Neural cell (in vitro differentiated cells): ENCODE results near the gene HLCS. TPM values are rescaled to one million over a fixed set of nuclear protein-coding genes. Genes with fewer than 3 reads are reported as not detected.

Experiments used
- H2AFZ ChIP-seq: fragments of 200-600, 300-800 bp; sonication (generic), shearing (Covaris generic); 2 replicates; pipeline ENCODE4 v1.6.0; 2014; ENCODE audit warnings: low read depth, mild to moderate bottlenecking, antibody characterized with exemption, low read length, moderate library complexity
- H3F3A ChIP-seq: fragments of 200-600 bp; shearing (Covaris generic); 2 replicates; pipeline ENCODE4 v1.6.1; 2016; ENCODE audit warnings: mild to moderate bottlenecking, moderate library complexity, mixed read lengths, antibody characterized with exemption, low read length; ENCODE audit not compliant: insufficient read depth, poor library complexity, severe bottlenecking
- H3K27ac ChIP-seq: fragments of 200-600, 300-800 bp; sonication (generic), shearing (Covaris generic); 2 replicates; pipeline ENCODE4 v1.5.1; 2014; ENCODE audit warnings: mild to moderate bottlenecking, low read length, moderate library complexity
- H3K27me3 ChIP-seq: fragments of 300-800, 200-600 bp; sonication (generic), shearing (Covaris generic); 2 replicates; pipeline ENCODE4 v1.6.0; 2014; ENCODE audit warnings: mild to moderate bottlenecking, low read depth, low read length, moderate library complexity; ENCODE audit not compliant: insufficient read depth
- H3K36me3 ChIP-seq: fragments of 300-800, 200-600 bp; sonication (generic), shearing (Covaris generic); 2 replicates; pipeline ENCODE4 v1.5.1; 2014; ENCODE audit warnings: mild to moderate bottlenecking, antibody characterized with exemption, low read length, moderate library complexity; ENCODE audit not compliant: insufficient read depth
- H3K4me2 ChIP-seq: fragments of 300-800, 200-600 bp; sonication (generic), shearing (Covaris generic); 2 replicates; pipeline ENCODE4 v1.6.0; 2014; ENCODE audit warnings: mild to moderate bottlenecking, low read length
- H3K4me3 ChIP-seq: fragments of 300-800, 200-600 bp; sonication (generic), shearing (Covaris generic); 2 replicates; pipeline ENCODE4 v1.5.1; 2014; ENCODE audit warnings: mild to moderate bottlenecking, low read length, moderate library complexity
- H3K79me2 ChIP-seq: fragments of 200-600 bp; shearing (Covaris generic); replicated peaks from 2 replicates; pipeline ENCODE4 v1.6.0; 2014; ENCODE audit warnings: mild to moderate bottlenecking, low read length, moderate library complexity; ENCODE audit not compliant: insufficient read depth
- H3K9ac ChIP-seq: fragments of 300-800, 200-600 bp; sonication (generic), shearing (Covaris generic); 2 replicates; pipeline ENCODE4 v1.6.1; 2016; ENCODE audit warnings: mild to moderate bottlenecking, low read length, mixed read lengths
- H3K9me2 ChIP-seq: fragments of 200-600 bp; shearing (Covaris generic); 2 replicates; pipeline ENCODE4 v1.6.1; 2016; ENCODE audit warnings: mild to moderate bottlenecking, low read length, mixed read lengths; ENCODE audit not compliant: insufficient read depth
- H3K9me3 ChIP-seq: fragments of 200-600, 300-800 bp; sonication (generic), shearing (Covaris generic); 2 replicates; pipeline ENCODE4 v1.6.1; 2016; ENCODE audit warnings: mild to moderate bottlenecking, mixed run types, low read length, moderate library complexity, mixed read lengths
- H4K20me1 ChIP-seq: fragments of 200-600 bp; shearing (Covaris generic); 2 replicates; pipeline ENCODE4 v1.6.1; 2016; ENCODE audit warnings: mild to moderate bottlenecking, mixed run types; ENCODE audit not compliant: insufficient read depth
- CTCF ChIP-seq: fragments of 450-650 bp; IDR thresholded peaks from 2 replicates; pipeline ENCODE4 v1.5.1; 2014; ENCODE audit warnings: antibody characterized with exemption, mild to moderate bottlenecking, moderate library complexity; ENCODE audit not compliant: poor library complexity, severe bottlenecking
- EP300 ChIP-seq: fragments of 450-650 bp; conservative IDR thresholded peaks from 2 replicates; pipeline ENCODE4 v1.6.1; 2014; ENCODE audit warnings: antibody characterized with exemption, mild to moderate bottlenecking, moderate library complexity; ENCODE audit not compliant: poor library complexity, severe bottlenecking
- EZH2 ChIP-seq: fragments of 200-600, 300-800 bp; shearing (Covaris generic), sonication (generic); IDR thresholded peaks from 2 replicates; pipeline ENCODE4 v1.6.1; 2014; ENCODE audit warnings: antibody characterized with exemption, low read length, borderline replicate concordance, mild to moderate bottlenecking; ENCODE audit not compliant: insufficient read depth, poor library complexity, severe bottlenecking
- MXI1 ChIP-seq: fragments of 450-650 bp; conservative IDR thresholded peaks from 2 replicates; pipeline ENCODE4 v1.6.1; 2014; ENCODE audit warnings: antibody characterized with exemption, mild to moderate bottlenecking; ENCODE audit not compliant: poor library complexity, severe bottlenecking
- POLR2AphosphoS5 ChIP-seq: IDR thresholded peaks from 2 replicates; pipeline ENCODE4 v1.6.1; 2012
- RAD21 ChIP-seq: fragments of 450-650 bp; conservative IDR thresholded peaks from 2 replicates; pipeline ENCODE4 v1.6.1; 2014; ENCODE audit warnings: antibody characterized with exemption, mild to moderate bottlenecking, moderate library complexity
- REST ChIP-seq: IDR thresholded peaks from 2 replicates; pipeline ENCODE4 v1.6.1; 2012; ENCODE audit warnings: borderline replicate concordance
- SMC3 ChIP-seq: fragments of 450-650 bp; conservative IDR thresholded peaks from 2 replicates; pipeline ENCODE4 v1.6.1; 2014; ENCODE audit warnings: antibody characterized with exemption, mild to moderate bottlenecking, moderate library complexity; ENCODE audit not compliant: poor library complexity
- TAF1 ChIP-seq: IDR thresholded peaks from 2 replicates; pipeline ENCODE4 v1.6.1; 2012; ENCODE audit warnings: low read depth
- polyA plus RNA-seq: library from polyadenylated mRNA; depleted of rRNA; stranded (reverse); fragments of >200 nt; gene quantifications from 2 replicates; pipeline ENCODE4 v1.2.3, GENCODE V29; 2014

Gene HLCS
- polyA plus RNA-seq, 1 donor from 2014 or later, result 12.1 TPM

GRCh38 chr21:36902331-36902730 lies 64.1 kb downstream of the HLCS start (continued):
- TF ChIP-seq CTCF (no peak), MXI1 (no peak), POLR2AphosphoS5 (no peak)

GRCh38 chr21:36901575-36901974 lies 64.9 kb downstream of the HLCS start:
- Histone ChIP-seq H3K9ac (no peak overlapping the region), H3K4me2 (no peak overlapping the region), H3K9me2 (no peaks in the 10 kb centered on the region), H3F3A (no peaks in the 10 kb centered on the region), H3K4me3 (no peak overlapping the region), H3K36me3 (no peaks in the 10 kb centered on the region), H3K27me3 (no peaks in the 10 kb centered on the region), H4K20me1 (no peaks in the 10 kb centered on the region), H3K79me2 (no peaks in the 10 kb centered on the region), H3K9me3 (no peaks in the 10 kb centered on the region), H2AFZ (no peak overlapping the region), H3K27ac (no peak overlapping the region)
- TF ChIP-seq EP300 (no peak), SMC3 (no peak), POLR2AphosphoS5 (no peak), EZH2 (no peak), MXI1 (no peak), RAD21 (no peak), REST (no peak), CTCF (no peak), TAF1 (no peak)

- Histone ChIP-seq H3K4me2 (no peak overlapping the region), H3K9me2 (no peaks in the 10 kb centered on the region), H3K4me3 (no peak overlapping the region), H3K9me3 (no peaks in the 10 kb centered on the region), H3K9ac (no peak overlapping the region), H3K36me3 (no peaks in the 10 kb centered on the region), H3F3A (no peaks in the 10 kb centered on the region), H2AFZ (no peak overlapping the region), H3K27me3 (no peaks in the 10 kb centered on the region), H3K79me2 (no peaks in the 10 kb centered on the region), H3K27ac (no peak overlapping the region), H4K20me1 (no peaks in the 10 kb centered on the region)
- TF ChIP-seq RAD21 (no peak), EP300 (no peak), POLR2AphosphoS5 (no peak), EZH2 (no peak)
Observed at GRCh38 chr21:36893581-36893980, 72.9 kb downstream of the HLCS start.
